Skeletal muscle cell (primary cell): ENCODE measurements around the gene DNAH11.
"Not testable (repeated sequence)": the region's sequence is repeated elsewhere in the genome, so short reads cannot be mapped to it uniquely, and the experiment has no call there.

Experiments used
- DNase-seq: peaks from one replicate; pipeline ENCODE4 v3.0.0-alpha.2; 2010; ENCODE audit warnings: low read depth
- H3K4me3 ChIP-seq: 2 replicates; pipeline ENCODE4 v1.5.1; 2011; ENCODE audit warnings: low read depth, mild to moderate bottlenecking, control low read depth, low read length, moderate library complexity

DNAH11 gene

GRCh38 chr7:21542891-21543527 is at the start of gene DNAH11:
Gene DNAH11, plus strand, starts transcription at chr7:21543039. Its CDS starts 207 bp downstream, at chr7:21543246.
- DNase-seq, result no peak
- peak within 1 kb of the TSS; percentile 44 for H3K4me3 ChIP-seq

DNA sequence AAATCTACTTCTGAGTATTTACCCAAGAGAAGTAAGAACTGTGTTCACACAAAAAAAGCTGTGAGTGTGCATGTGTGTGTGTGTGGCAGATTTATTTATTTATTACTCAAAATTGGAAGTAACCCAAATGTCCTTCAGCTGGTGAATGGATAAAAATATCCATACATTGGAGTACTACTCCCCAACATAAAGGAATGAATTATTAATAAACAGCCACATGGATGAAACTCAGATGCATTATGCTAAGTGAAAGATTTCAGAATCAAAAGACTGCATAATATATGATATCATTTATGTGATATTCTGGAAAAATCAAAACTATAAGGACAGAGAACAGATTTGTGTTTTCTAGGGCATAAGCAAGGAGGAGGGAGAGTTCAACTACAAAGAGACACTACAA is 47.1 kb upstream of the DNAH11 start:
- DNase-seq, result no peak
- no peak overlapping the region for H3K4me3 ChIP-seq

GRCh38 chr7:21497072-21497471 is 45.8 kb upstream of the DNAH11 start:
- DNase-seq, result no peak
- no peak overlapping the region for H3K4me3 ChIP-seq

GRCh38 chr7:21500117-21500832 is 42.6 kb upstream of the DNAH11 start:
- no peak overlapping the region for H3K4me3 ChIP-seq
- no peak for DNase-seq

GRCh38 chr7:21504021-21504420 is 38.8 kb upstream of the DNAH11 start:
- no peak overlapping the region for H3K4me3 ChIP-seq
- DNase-seq, result no peak

GRCh38 chr7:21507627-21508343 is 35.1 kb upstream of the DNAH11 start:
- no peak for DNase-seq

DNA sequence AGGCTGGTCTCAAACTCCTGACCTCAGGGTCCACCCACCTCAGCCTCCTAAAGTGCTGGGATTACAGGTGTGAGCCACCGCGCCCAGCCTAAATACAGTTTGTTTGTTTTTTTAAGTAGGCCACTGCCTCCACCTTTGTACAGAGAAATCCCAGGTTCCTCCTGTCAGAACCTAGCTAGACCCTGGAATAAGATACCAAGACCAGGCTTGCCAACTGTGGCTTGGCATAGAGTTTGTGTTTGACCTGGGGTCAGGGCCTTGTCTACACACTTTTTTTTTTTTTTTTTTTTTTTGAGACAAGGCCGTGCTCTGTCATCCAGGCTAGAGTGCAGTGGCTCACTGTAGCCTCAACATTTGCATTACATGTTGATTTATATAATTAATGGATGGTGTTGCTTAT is 34.3 kb upstream of the DNAH11 start:
- no peak for DNase-seq
- no peak overlapping the region for H3K4me3 ChIP-seq

More at GRCh38 chr7:21507627-21508343, 35.1 kb upstream of the DNAH11 start:
- H3K4me3 ChIP-seq, result no peak overlapping the region

GRCh38 chr7:21514062-21514461 is 28.8 kb upstream of the DNAH11 start:
- H3K4me3 ChIP-seq, result no peak overlapping the region
- DNase-seq, result no peak

DNA sequence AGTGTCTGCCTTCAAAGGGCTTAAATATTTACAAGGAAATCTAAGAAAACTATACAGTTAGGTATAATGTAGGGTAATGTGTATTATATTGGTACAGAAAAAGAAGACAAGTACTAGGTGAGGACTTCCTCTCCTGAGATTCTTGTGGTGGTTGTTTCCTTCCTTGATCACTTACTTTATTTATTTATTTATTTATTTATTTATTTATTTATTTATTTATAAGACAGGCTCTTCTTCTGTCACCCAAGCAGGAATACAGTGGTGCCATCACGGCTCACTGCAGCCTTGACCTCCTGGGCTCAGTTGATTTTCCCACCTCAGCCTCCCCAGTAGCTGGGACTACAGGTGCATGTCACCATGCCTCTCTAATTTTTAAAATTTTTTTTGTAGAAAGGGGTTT is 18.2 kb upstream of the DNAH11 start:
- DNase-seq, result no peak
- H3K4me3 ChIP-seq, result no peak overlapping the region

DNA sequence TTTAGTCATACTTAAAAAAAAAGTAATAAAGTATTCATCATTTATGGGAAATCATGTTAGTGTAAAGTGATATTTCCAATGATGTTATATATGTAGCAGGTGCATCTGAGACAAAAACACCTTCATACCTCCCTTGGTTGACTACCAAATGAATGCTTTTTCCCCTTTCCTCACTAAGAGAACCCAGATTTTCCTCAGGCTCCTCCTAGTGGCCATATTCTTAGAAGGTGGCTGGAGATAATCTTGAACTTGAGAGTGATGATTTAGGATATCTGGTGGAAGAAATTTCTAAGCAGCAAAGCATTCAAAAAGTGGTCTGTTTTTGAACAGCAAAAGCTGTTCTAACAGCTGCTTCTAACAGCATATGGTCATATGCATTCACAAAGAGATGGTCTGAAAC is 16.8 kb upstream of the DNAH11 start:
- DNase-seq, result no peak

DNA sequence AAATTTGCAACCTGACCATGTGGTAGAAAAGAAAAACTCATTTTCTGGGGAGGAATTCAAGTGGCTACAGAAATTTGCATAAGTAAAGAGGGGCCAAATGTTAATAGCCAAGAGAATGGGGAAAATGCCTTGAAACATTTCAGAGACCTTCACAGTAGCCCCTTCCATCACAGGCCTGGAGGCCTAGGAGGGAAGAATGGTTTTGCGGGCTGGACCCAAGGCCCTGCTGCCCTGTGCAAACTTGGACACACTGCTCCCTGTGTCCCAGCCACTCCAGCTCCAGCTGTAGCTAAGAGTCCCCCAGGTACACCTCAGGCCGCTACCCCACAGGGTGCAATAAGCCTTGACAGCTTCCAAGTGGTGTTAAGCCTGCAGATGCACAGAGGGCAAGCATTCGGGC is 16.4 kb upstream of the DNAH11 start:
- no peak overlapping the region for H3K4me3 ChIP-seq

More for the DNA sequence above, 16.8 kb upstream of the DNAH11 start:
- H3K4me3 ChIP-seq, result no peak overlapping the region

DNA sequence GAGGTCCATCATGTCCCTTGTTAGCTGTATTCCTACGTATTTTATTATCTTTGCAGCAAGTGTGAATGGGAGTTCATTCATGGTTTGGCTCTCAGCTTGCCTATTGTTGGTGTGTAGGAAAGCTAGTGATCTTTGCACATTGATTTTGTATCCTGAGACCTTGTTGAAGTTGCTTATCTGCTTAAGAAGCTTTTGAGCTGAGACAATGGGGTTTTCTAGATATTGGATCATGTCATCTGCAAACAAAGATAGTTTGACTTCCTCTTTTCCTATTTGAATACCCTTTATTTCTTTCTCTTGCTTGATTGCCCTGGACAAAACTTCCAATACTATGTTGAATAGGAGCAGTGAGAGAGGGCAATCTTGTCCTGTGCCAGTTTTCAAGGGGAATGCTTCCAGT is 10.4 kb upstream of the DNAH11 start:
- not testable (repeated sequence) for DNase-seq, H3K4me3 ChIP-seq

More for the DNA sequence above, 16.4 kb upstream of the DNAH11 start:
- DNase-seq, result no peak

DNA sequence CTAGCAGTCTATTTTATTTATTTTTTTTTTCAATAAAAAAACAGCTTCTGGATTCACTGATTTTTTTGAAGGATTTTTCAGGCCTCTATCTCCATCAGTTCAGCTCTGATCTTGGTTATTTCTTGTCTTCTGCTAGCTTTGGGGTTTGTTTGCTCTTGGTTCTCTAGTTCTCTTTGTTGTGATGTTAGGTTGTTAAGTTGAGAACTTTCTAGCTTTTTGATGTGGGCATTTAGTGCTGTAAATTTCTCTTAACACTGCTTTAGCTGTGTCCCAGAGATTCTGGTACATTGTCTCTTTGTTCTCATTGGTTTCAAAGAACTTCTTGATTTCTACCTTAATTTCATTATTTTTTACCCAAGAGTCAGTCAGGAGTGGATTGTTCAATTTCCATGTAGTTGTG is 9.2 kb upstream of the DNAH11 start:
- not testable (repeated sequence) for DNase-seq, H3K4me3 ChIP-seq

DNA sequence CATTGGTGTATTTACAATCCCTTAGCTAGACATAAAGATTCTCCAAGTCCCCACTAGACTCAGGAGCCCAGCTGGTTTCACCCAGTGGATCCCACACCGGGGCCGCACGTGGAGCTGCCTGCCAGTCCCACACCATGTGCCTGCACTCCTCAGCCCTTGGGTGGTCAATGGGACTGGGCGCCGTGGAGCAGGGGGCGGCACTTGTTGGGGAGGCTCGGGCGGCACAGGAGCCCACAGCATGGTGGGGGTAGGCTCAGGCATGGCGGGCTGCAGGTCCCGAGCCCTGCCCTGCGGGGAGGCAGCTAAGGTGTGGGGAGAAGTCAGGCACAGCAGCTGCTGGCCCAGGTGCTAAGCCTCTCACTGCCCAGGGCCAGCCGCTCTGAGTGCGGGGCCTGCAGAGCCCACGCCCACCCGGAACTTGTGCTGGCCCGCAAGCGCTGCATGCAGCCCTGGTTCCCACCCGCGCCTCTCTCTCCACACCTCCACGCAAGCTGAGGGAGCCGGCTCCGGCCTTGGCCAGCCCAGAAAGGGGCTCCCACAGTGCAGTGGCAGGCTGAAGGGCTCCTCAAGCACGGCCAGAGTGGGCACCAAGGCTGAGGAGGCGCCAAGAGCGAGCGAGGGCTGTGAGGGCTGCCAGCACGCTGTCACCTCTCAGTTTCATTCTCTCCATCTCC is 6.3 kb upstream of the DNAH11 start:
- DNase-seq, H3K4me3 ChIP-seq: not testable (repeated sequence)

DNA sequence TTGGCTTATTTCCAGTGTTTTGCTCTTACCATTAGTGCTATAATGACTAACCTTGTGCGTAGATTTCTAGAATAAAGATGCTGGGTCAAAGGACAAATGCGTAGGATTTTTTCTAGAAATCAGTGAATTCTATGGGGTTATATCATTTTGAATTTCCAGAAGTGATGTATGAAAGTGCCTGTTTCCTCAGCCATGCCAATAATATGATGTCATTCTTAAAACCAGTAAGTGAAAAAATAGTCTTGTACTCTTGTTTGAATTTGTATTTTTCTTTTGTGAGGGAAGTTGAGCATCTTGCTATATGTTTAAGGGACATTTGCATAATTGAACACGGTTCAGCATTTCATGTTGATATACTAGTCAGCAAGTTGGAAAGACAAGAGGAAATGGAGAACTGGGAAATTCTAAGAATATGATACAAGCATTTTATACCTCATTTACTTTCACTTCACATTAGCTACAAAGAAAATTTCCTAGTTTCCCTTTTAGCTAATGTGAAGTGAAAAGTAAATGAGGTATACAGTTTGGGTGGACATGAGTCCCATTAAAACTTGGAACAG is 3.8 kb upstream of the DNAH11 start:
- DNase-seq, result no peak

DNA sequence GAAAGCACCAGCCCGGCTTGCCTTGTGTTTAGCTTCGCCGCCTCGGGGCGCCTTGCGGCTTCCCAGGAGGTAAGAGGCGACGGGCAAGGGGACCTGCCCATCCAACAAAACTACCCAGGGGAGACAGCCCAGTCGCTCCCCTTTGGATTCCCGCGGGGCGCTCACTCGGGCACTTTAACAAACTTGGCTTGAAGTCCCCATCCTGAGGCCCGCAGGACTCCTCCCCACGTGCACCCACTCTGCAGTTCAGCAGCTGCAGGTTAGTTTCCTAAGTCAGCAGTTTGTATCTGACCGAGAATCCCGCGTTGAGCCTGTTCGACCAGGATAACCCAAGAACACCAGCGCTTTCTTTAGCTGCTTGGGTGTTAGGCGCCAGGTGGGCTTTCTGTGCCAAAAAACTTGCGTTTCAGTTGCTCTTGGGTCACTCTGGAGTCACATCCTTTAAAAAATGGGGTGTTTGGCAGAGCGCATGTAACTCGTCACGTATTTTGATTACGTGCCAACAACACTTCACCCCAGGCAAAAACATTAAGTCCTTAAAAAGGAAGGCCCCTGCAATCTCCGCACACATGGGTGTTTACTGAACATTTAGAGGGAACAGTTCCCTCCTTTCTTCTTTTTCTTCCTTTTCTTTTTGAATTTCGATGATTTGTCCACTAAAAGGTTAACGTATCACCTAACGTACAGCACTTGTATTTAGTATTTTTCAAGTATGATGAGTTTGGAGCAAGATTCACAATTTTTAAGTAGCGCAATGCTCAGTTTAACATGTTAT is 876 bp downstream of the DNAH11 start:
- no peak for DNase-seq
- peak overlapping the region; percentile 44 for H3K4me3 ChIP-seq

More for the DNA sequence above, 3.8 kb upstream of the DNAH11 start:
- H3K4me3 ChIP-seq, result no peak overlapping the region

DNA sequence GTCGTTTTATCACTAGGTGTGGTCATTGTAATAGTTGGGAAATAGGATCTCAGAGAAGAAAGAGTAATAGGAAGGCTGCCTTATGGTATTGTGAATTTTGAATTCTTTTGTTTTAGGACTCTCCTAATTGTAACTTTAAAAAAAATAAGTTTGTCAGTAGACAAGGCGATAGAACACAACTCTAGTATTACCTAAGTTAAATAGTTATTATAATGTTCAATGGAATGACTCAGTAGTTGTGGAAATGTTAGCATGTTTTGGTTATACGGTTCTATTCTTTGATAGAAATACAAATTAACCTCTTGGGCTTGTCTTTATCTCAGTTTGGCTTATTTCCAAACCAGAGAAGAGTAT is 1.4 kb downstream of the DNAH11 start:
- DNase-seq, result no peak
- H3K4me3 ChIP-seq, result no peak overlapping the region

- no peak for DNase-seq
- no peak overlapping the region for H3K4me3 ChIP-seq
Observed at GRCh38 chr7:21544715-21545114, 1.9 kb downstream of the DNAH11 start.

GRCh38 chr7:21547501-21547900 is 4.7 kb downstream of the DNAH11 start:
- DNase-seq, result no peak
- H3K4me3 ChIP-seq, result no peak overlapping the region
